Aorta (tissue), 5 donors: ENCODE results near the gene NDUFA6. TPM values are rescaled to one million over a fixed set of nuclear protein-coding genes. Genes with fewer than 3 reads are reported as not detected.
A peak's percentile ranks its signal among the peaks of the same experiment; 100 is the strongest.
"Not testable (repeated sequence)": the region's sequence is repeated elsewhere in the genome, so short reads cannot be mapped to it uniquely, and the experiment has no call there.

Source experiments
- ATAC-seq: fragments of 200-7000 bp; cut with Tn5 transposase; one replicate; pipeline ENCODE4 v1.9.1; 2022; ENCODE audit warnings: moderate library complexity; ENCODE audit not compliant: low FRiP score
- DNase-seq, 2 donors: peaks; one replicate each; pipeline ENCODE4 v3.0.0-alpha.2; 2020
- H3K27ac ChIP-seq, 2 donors: one replicate each; pipeline ENCODE4 v1.5.1; 2013; ENCODE audit warnings: low read length in 2 of 2, mild to moderate bottlenecking in 2 of 2, moderate library complexity in 2 of 2, control low read depth in 1 of 2, inconsistent platforms in 1 of 2, low read depth in 1 of 2
- H3K27me3 ChIP-seq, 2 donors: one replicate each; pipeline ENCODE4 v1.6.1; 2013; ENCODE audit warnings: control low read depth in 1 of 2, low read length in 1 of 2, mild to moderate bottlenecking in 1 of 2, moderate library complexity in 1 of 2; ENCODE audit not compliant: insufficient read depth in 2 of 2, control insufficient read depth in 1 of 2
- H3K36me3 ChIP-seq, 2 donors: one replicate each; pipeline ENCODE4 v1.6.1; 2013; ENCODE audit warnings: control low read depth in 1 of 2, low read length in 1 of 2, mild to moderate bottlenecking in 1 of 2; ENCODE audit not compliant: insufficient read depth in 2 of 2, control insufficient read depth in 1 of 2
- H3K4me1 ChIP-seq, 2 donors: one replicate each; pipeline ENCODE4 v1.6.1; 2013; ENCODE audit warnings: low read length in 2 of 2, control low read depth in 1 of 2, mild to moderate bottlenecking in 1 of 2, moderate library complexity in 1 of 2; ENCODE audit not compliant: insufficient read depth in 2 of 2, control insufficient read depth in 1 of 2
- H3K4me3 ChIP-seq, 2 donors: one replicate each; pipeline ENCODE4 v1.5.1; 2013; ENCODE audit warnings: low read length in 2 of 2, control low read depth in 1 of 2, mild to moderate bottlenecking in 1 of 2
- H3K9me3 ChIP-seq: one replicate; pipeline ENCODE4 v1.6.1; 2013; ENCODE audit warnings: mild to moderate bottlenecking, low read length; ENCODE audit not compliant: control insufficient read depth
- whole genome bisulfite sequencing, 2 donors: extraction: QIAGEN DNeasy Blood & Tissue Kit; methylation state at CpG; one replicate each; pipeline ENCODE4 v1.1.7; 2013; 5-methylcytosine and 5-hydroxymethylcytosine counted together
- intact Hi-C, 2 donors: fragments of 100-400 bp; cut with DNase I; formaldehyde crosslinking; loops; one replicate each; pipeline versions ENCODE4 v1.14.2 to v1.15.0; 2022
- polyA plus RNA-seq, 2 donors: library from polyadenylated mRNA; stranded (reverse); fragments of 200-250 nt; gene quantifications; one replicate each; pipeline ENCODE4 v1.2.3, GENCODE V29; 2013
- total RNA-seq, 2 donors: library from RNA; stranded (reverse); fragmentation: NEBNext Ultra II Directional; extraction: Animal tissue kit (Norgen Biotek cat#: 25700); gene quantifications; one replicate each; pipeline ENCODE4 v1.2.1, GENCODE V29; 2021
- donor health status: healthy with polysubstance abuse.
- donor health status: Bipolar disorder and iron deficiency.
- donor health status: DM: no; HTN: no; CAD: no.
- donor health status: DM: no; HTN: no; CAD: no.
- donor health status: DM: yes; HTN: yes; CAD: no.

Gene NDUFA6
- total and polyA plus RNA-seq, 4 donors = 30.6 to 81.5 (median 53.2) TPM

DNA sequence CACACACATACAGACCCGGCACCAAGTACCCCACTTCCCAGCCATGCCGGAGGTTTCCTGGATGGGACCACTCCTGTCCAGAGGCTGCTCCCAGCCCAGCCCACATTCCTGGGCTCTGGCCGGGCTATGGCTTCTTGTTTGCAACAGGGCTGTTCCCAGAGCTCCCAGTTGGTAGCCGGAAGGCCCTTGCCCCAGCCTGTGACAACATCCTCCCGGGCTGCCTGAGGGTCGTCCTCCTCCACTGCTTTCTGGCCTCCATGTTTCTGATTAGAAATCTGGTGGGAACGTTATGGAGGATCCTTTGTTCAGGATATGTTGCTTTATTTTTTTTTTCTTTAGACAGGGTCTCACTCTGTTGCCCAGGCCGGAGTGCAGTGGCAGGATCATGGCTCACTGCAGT is 41.0 kb upstream of the NDUFA6 start:
- H3K36me3 ChIP-seq = no peaks in the 10 kb centered on the region
- peaks cover 1% of the 10 kb centered on the region for H3K9me3 ChIP-seq
- ATAC-seq (no peak), DNase-seq (peak in 1 of 2 donors; percentile 52)
- no peak overlapping the region for H3K27ac ChIP-seq
- no peaks in the 10 kb centered on the region for H3K4me1 ChIP-seq
- 56 to 68% methylated on average over 8 of the region's 8 CpGs for WGBS, 2 donors
- no peaks in the 10 kb centered on the region for H3K27me3 ChIP-seq
- no peak overlapping the region for H3K4me3 ChIP-seq
- intact Hi-C loops = no loop called here

DNA sequence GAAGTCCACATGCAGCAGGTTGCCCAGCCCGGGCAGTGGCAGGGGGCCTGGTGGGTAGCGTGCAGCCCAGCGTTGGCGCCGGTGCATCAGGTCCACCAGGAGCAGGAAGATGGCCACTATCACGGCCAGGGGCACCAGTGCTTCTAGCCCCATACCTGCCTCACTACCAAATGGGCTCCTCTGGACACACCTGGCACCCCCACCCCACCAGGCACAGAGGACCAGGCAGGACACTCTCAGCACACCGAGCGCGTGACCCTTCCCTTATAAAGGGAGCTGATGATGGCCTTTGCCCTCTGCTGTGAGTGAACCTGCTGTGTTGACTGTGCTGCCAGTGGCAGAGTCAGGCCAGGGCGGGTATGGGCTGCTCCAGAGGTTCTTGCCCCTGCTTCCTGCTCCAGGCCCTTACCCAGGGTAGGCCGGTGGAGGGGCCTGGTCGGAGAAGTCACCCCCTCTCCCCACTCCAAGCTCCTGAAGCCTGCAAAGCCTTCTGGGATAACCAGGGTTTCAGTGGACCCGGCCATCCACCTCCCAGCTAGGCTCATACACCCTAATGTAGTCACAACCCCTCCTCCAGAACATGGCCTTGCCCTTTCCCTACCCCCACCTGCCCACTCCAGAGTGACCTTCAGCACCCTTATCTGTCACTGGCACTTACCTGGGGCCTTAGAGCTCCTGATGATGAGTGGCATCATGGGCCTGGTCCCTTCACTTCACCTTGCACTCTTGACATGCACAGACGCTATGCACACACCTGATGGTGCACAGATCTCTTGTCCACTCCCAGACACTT is 40.3 kb upstream of the NDUFA6 start, which contains the start of gene CYP2D6:
CYP2D6 (minus strand) TSS at position 172 of the 793 bp plus-strand sequence; CDS start at position 153, 19 bp downstream.
- WGBS, 2 donors = 84 to 85% methylated on average over 12 to 13 of the region's 14 CpGs
- DNase-seq = peak in 1 of 2 donors; percentile 74
- H3K27me3 ChIP-seq, ATAC-seq, H3K4me3 ChIP-seq, H3K36me3 ChIP-seq, H3K4me1 ChIP-seq, H3K9me3 ChIP-seq, H3K27ac ChIP-seq, intact Hi-C loops: not testable (repeated sequence)

DNA sequence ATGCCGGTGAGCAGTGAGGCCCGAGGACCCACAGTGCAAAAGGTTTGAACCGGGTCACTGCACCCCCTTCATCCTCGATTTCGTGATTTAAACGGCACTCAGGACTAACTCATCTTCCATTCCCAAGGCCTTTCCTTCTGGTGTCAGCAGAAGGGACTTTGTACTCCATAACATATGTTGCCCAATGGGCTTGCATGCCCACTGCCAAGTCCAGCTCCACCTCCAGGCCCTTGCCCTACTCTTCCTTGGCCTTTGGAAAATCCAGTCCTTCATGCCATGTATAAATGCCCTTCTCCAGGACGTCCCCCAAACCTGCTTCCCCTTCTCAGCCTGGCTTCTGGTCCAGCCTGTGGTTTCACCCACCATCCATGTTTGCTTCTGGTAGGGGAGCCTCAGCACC is 39.6 kb upstream of the NDUFA6 start:
- H3K36me3 ChIP-seq, H3K27ac ChIP-seq, ATAC-seq, H3K4me1 ChIP-seq, intact Hi-C loops, H3K27me3 ChIP-seq, H3K4me3 ChIP-seq, DNase-seq, H3K9me3 ChIP-seq: not testable (repeated sequence)
- WGBS, 2 donors = 0 to 12% methylated on average over 1 of the region's 7 CpGs

DNA sequence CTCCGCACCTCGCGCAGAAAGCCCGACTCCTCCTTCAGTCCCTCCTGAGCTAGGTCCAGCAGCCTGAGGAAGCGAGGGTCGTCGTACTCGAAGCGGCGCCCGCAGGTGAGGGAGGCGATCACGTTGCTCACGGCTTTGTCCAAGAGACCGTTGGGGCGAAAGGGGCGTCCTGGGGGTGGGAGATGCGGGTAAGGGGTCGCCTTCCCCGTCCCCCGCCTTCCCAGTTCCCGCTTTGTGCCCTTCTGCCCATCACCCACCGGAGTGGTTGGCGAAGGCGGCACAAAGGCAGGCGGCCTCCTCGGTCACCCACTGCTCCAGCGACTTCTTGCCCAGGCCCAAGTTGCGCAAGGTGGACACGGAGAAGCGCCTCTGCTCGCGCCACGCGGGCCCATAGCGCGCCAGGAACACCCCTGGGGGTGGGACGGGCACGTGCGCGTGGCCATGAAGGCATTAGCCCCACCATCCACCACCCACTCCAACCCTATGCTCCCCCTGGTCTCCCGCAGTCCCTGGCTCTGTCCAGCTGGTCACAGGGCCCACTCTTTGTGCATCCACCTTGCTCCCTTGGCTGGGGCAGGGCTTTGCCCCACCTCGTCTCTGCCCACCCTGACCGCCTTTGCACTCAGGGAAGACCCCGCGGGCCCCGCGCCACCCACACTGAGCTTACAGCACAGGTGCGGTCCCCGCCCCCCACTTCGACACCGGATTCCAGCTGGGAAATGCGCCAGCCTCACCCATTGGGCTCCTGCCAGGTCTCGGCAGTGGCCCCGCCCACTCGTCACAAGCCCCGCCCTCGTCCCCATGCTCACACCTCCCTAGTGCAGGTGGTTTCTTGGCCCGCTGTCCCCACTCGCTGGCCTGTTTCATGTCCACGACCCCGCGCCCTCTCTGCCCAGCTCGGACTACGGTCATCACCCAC is 38.5 kb upstream of the NDUFA6 start:
- H3K9me3 ChIP-seq, ATAC-seq, H3K36me3 ChIP-seq, intact Hi-C loops, H3K4me3 ChIP-seq, H3K27me3 ChIP-seq, H3K27ac ChIP-seq, H3K4me1 ChIP-seq: not testable (repeated sequence)
- 64 to 69% methylated on average over 47 to 65 of the region's 65 CpGs for WGBS, 2 donors
- DNase-seq = peak in 1 of 2 donors; percentile 75

DNA sequence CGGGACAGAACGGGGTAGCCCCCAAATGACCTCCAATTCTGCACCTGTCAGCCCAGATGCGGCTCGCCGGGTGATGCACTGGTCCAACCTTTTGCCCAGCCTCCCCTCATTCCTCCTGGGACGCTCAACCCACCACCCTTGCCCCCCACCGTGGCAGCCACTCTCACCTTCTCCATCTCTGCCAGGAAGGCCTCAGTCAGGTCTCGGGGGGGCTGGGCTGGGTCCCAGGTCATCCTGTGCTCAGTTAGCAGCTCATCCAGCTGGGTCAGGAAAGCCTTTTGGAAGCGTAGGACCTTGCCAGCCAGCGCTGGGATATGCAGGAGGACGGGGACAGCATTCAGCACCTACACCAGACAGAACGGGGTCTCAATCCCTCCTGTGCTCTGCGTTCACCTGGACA is 37.4 kb upstream of the NDUFA6 start:
- H3K36me3 ChIP-seq, ATAC-seq, H3K9me3 ChIP-seq, H3K4me1 ChIP-seq, intact Hi-C loops, H3K27me3 ChIP-seq, H3K27ac ChIP-seq, H3K4me3 ChIP-seq: not testable (repeated sequence)
- peak in 1 of 2 donors; percentile 57 for DNase-seq
- WGBS, 2 donors = 82 to 88% methylated on average over 13 of the region's 13 CpGs

DNA sequence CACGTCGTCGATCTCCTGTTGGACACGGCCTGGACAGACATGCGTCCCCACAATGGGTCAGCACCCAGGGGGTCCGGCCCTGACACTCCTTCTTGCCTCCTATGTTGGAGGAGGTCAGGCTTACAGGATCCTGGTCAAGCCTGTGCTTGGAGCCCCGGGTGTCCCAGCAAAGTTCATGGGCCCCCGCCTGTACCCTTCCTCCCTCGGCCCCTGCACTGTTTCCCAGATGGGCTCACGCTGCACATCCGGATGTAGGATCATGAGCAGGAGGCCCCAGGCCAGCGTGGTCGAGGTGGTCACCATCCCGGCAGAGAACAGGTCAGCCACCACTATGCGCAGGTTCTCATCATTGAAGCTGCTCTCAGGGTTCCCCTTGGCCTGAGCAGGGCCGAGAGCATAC is 37.0 kb upstream of the NDUFA6 start:
- no peak for ATAC-seq
- no peak overlapping the region for H3K4me3 ChIP-seq
- no peak overlapping the region for H3K27ac ChIP-seq
- peaks cover 0 to 2% of the 10 kb centered on the region in 2 donors for H3K36me3 ChIP-seq
- no peaks in the 10 kb centered on the region for H3K27me3 ChIP-seq
- intact Hi-C loops = no loop called here
- peaks cover 1% of the 10 kb centered on the region for H3K9me3 ChIP-seq
- DNase-seq = no peak
- no peaks in the 10 kb centered on the region for H3K4me1 ChIP-seq
- WGBS, 2 donors = 88 to 91% methylated on average over 16 of the region's 16 CpGs

DNA sequence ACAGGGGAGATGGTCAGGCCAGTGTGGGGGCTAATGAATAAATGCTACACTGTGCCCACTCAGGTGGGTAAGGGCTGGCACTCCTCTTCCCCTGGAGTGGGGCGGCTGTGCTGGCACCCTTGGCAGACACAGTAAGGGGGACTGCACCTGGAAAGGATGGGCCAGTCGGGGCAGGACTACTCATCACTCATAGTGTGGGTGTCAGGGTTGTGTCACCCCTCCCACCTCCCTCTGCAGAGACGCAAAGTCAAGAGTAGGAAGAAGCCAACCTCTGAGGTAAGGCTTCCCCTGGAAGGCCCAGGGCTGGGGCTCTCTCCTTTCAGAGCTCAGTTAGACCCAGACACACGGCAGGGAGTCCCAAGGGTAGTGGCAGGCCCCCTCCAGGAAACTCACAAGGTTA is 33.0 kb upstream of the NDUFA6 start:
- intact Hi-C loops, H3K9me3 ChIP-seq, H3K27me3 ChIP-seq, H3K27ac ChIP-seq, DNase-seq, H3K4me3 ChIP-seq, H3K36me3 ChIP-seq, ATAC-seq, H3K4me1 ChIP-seq: not testable (repeated sequence)
- no CpG with 5 or more reads among the region's 4 CpGs for WGBS, 2 donors

DNA sequence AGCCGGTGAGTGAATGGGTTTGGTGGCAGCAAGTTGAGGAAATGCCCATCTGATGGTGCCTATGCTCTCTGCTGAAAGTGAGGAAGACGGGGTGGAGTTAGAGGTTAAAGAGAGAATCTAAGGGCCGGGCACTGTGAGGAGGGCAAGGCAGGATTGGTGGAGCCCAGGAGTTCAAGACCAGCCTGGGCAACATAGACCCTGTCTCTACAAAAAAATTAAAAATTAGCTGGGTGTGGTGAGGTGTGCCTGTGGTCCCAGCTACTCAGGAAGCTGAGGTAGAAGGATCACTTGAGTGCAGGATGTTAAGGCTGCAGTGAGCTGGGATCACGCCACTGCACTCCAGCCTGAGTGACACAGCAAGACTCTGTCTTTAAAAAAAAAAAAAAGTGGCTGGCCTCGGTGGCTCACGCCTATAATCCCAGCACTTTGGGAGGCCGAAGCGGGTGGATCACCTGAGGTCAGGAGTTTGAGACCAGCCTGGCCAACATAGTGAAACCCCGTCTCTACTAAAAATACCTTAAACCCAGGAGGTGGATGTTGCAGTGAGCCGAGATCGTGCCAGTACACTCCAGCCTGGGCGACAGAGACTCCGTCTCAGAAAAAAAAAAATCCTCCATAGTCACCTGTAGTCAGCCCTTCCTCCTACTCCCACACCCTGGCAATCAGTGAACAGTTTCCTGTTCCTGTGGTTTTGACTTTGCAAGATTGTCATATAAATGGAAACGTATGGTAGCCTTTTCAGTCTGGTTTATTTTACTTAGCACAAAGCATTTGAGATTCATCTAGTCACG is 29.9 kb upstream of the NDUFA6 start:
- WGBS, 2 donors = 88 to 89% methylated on average over 15 of the region's 15 CpGs
- DNase-seq = not testable (repeated sequence)

More for the DNA sequence above, 29.9 kb upstream of the NDUFA6 start:
- H3K9me3 ChIP-seq, H3K4me3 ChIP-seq, ATAC-seq, H3K27me3 ChIP-seq, intact Hi-C loops, H3K36me3 ChIP-seq, H3K4me1 ChIP-seq, H3K27ac ChIP-seq: not testable (repeated sequence)
